Mesendoderm (in vitro differentiated cells): ENCODE measurements around the gene ZNF142.
A peak's percentile ranks its signal among the peaks of the same experiment; 100 is the strongest.

Experiments
- DNase-seq: peaks from one replicate; pipeline ENCODE4 v3.0.0; 2013
- H2AK5ac ChIP-seq: 2 replicates; pipeline ENCODE4 v1.6.1; 2013; ENCODE audit warnings: low read length, inconsistent platforms
- H2BK120ac ChIP-seq: 2 replicates; pipeline ENCODE4 v1.6.1; 2013; ENCODE audit warnings: low read depth, mild to moderate bottlenecking, low read length, moderate library complexity, mixed read lengths
- H2BK15ac ChIP-seq: replicated peaks from 2 replicates; pipeline ENCODE4 v1.6.1; 2013; ENCODE audit warnings: low read depth, mild to moderate bottlenecking, moderate library complexity
- H2BK5ac ChIP-seq: 2 replicates; pipeline ENCODE4 v1.6.1; 2013; ENCODE audit warnings: low read length, inconsistent platforms
- H3K18ac ChIP-seq: 2 replicates; pipeline ENCODE4 v1.6.1; 2013; ENCODE audit warnings: mild to moderate bottlenecking, low read length, mixed read lengths
- H3K23ac ChIP-seq: one replicate; pipeline ENCODE4 v1.6.1; 2013; ENCODE audit warnings: low read length
- H3K27ac ChIP-seq: 2 replicates; pipeline ENCODE4 v1.5.1; 2013; ENCODE audit warnings: low read depth, mild to moderate bottlenecking, inconsistent platforms, low read length, moderate library complexity
- H3K27me3 ChIP-seq: 2 replicates; pipeline ENCODE4 v1.6.1; 2013; ENCODE audit warnings: low read length, control low read depth, mild to moderate bottlenecking, inconsistent platforms; ENCODE audit not compliant: insufficient read depth, poor library complexity
- H3K36me3 ChIP-seq: 2 replicates; pipeline ENCODE4 v1.6.1; 2013; ENCODE audit warnings: low read length, inconsistent platforms; ENCODE audit not compliant: control insufficient read depth, insufficient read depth
- H3K4ac ChIP-seq: one replicate; pipeline ENCODE4 v1.6.1; 2013; ENCODE audit warnings: low read depth, mild to moderate bottlenecking, low read length, moderate library complexity
- H3K4me1 ChIP-seq: 2 replicates; pipeline ENCODE4 v1.6.1; 2013; ENCODE audit warnings: low read depth, low read length, inconsistent platforms; ENCODE audit not compliant: control insufficient read depth
- H3K4me2 ChIP-seq: 2 replicates; pipeline ENCODE4 v1.6.1; 2013; ENCODE audit warnings: low read length
- H3K4me3 ChIP-seq: 2 replicates; pipeline ENCODE4 v1.5.1; 2013; ENCODE audit warnings: mild to moderate bottlenecking, low read length
- H3K56ac ChIP-seq: one replicate; pipeline ENCODE4 v1.6.1; 2013; ENCODE audit warnings: low read length
- H3K79me1 ChIP-seq: 2 replicates; pipeline ENCODE4 v1.6.1; 2013; ENCODE audit warnings: low read length, inconsistent platforms
- H3K79me2 ChIP-seq: 2 replicates; pipeline ENCODE4 v1.6.1; 2013; ENCODE audit warnings: mild to moderate bottlenecking, low read length; ENCODE audit not compliant: control insufficient read depth, insufficient read depth
- H3K9ac ChIP-seq: 2 replicates; pipeline ENCODE4 v1.6.1; 2013; ENCODE audit warnings: low read length, inconsistent platforms
- H4K5ac ChIP-seq: one replicate; pipeline ENCODE4 v1.6.1; 2013; ENCODE audit warnings: low read length
- H4K8ac ChIP-seq: one replicate; pipeline ENCODE4 v1.6.1; 2013; ENCODE audit warnings: low read depth, mild to moderate bottlenecking, control low read depth, low read length, moderate library complexity
- WGBS: extraction: QIAGEN DNeasy Blood & Tissue Kit; methylation state at CpG from one replicate; pipeline ENCODE4 v1.1.7; 2013; ENCODE audit warnings: low lambda C conversion rate, missing lambda C conversion rate; ENCODE audit not compliant: insufficient coverage; ENCODE audit errors: extremely low coverage; 5-methylcytosine and 5-hydroxymethylcytosine counted together

ZNF142 gene

DNA sequence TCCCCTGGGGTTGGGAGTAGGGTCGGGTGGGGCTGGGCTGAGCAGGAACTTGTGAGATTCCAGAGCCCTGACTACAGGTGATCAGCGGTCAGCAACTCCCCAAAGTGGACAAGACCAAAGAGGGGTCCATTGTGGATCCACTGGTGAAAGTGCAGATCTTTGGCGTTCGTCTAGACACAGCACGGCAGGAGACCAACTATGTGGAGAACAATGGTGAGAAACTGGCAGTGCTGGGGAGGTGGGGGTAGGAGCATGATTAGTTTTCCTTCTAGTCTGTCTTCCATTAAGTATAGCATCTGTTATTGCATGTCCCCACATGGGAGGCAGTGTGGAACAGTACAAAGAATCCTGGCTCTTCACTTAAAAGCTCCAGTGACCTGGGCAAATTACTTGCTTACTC, 23.7 kb downstream of the ZNF142 start:
- Histone ChIP-seq H3K79me2 (no peaks in the 10 kb centered on the region), H3K4ac (no peak overlapping the region), H4K8ac (no peak overlapping the region), H3K9ac (no peak overlapping the region), H3K23ac (no peak overlapping the region), H3K4me1 (no peaks in the 10 kb centered on the region), H3K79me1 (no peaks in the 10 kb centered on the region), H3K4me3 (no peak overlapping the region), H4K5ac (no peak overlapping the region), H3K36me3 (peaks cover 26% of the 10 kb centered on the region), H2BK15ac (no peak overlapping the region), H3K4me2 (no peak overlapping the region), H2BK120ac (no peak overlapping the region), H3K27me3 (no peaks in the 10 kb centered on the region), H2BK5ac (no peak overlapping the region), H3K56ac (no peak overlapping the region), H3K18ac (no peak overlapping the region), H2AK5ac (no peak overlapping the region), H3K27ac (no peak overlapping the region)
- no CpG with 5 or more reads among the region's 5 CpGs for WGBS
- peak; percentile 63 for DNase-seq

DNA sequence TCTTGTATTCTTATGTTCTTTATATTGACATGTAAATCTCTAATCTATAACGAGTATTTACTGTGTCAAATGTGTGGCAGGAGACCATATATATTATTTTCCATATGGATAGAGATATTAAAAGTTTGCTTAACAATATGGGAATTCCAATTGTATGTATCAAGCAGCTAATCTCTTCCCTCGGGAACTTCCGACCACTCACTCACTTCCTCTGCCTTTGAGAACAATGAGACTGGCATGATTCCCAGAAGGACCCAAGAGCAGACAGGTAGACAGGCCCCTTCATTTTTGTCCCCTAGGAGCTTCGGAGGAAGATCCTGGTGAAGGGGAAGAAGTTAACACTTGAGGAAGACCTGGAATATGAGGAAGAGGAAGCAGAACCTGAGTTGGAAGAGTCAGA, 27.6 kb downstream of the ZNF142 start:
- Histone ChIP-seq H4K8ac (no peak overlapping the region), H3K4me1 (no peaks in the 10 kb centered on the region), H3K23ac (no peak overlapping the region), H3K27ac (no peak overlapping the region), H3K18ac (no peak overlapping the region), H2BK120ac (no peak overlapping the region), H3K4me2 (no peak overlapping the region), H3K79me2 (no peaks in the 10 kb centered on the region), H3K36me3 (peaks cover 8% of the 10 kb centered on the region), H3K4me3 (no peak overlapping the region), H3K4ac (no peak overlapping the region), H3K79me1 (no peaks in the 10 kb centered on the region), H4K5ac (no peak overlapping the region), H3K56ac (no peak overlapping the region), H2BK15ac (no peak overlapping the region), H3K27me3 (no peaks in the 10 kb centered on the region), H2AK5ac (no peak overlapping the region), H3K9ac (no peak overlapping the region), H2BK5ac (no peak overlapping the region)
- DNase-seq, result no peak
- no CpG with 5 or more reads among the region's 4 CpGs for WGBS

DNA sequence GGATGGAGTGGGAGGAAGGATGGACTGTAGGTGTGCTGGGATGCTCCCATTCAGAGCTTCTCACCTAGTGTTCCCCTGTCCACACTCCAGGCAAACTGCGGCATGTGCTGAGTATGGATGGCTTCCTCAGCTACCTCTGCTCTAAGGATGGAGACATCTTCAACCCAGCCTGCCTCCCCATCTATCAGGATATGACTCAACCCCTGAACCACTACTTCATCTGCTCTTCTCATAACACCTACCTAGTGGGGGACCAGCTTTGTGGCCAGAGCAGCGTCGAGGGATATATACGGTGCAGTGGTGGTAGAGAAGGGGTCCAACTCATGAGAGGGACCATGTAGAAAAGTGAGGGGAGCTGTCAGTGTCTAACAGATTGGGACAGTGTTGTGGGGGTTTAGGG, 31.5 kb downstream of the ZNF142 start:
- H2AK5ac ChIP-seq, result no peak overlapping the region
- H3K27ac ChIP-seq, result no peak overlapping the region
- no CpG with 5 or more reads among the region's 4 CpGs for WGBS

DNA sequence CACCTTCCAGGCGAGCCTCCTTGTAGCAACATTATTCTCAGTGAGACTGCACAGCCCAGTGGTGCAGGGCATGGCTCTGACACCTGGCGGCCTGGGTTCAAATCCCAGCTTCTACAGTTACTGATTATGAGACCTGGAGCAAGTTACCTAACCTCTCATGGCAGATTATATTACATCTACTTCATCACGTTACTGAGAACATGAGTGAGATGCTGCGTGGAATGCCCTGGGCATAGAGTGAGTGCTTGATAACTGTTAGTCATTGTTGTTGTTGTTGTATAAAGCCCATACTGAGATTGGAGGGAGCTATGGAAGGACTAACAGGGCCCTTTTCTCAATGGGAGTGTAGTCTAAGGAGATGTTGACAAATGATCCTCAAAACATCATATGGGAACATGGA, 33.1 kb downstream of the ZNF142 start:
- Histone ChIP-seq H3K4ac (no peak overlapping the region), H3K9ac (no peak overlapping the region), H3K36me3 (no peaks in the 10 kb centered on the region), H3K4me3 (no peak overlapping the region), H4K8ac (no peak overlapping the region), H3K23ac (no peak overlapping the region), H3K27me3 (no peaks in the 10 kb centered on the region), H3K4me1 (peaks cover 7% of the 10 kb centered on the region), H2BK120ac (no peak overlapping the region), H3K4me2 (no peak overlapping the region), H3K56ac (no peak overlapping the region), H3K18ac (no peak overlapping the region), H2BK15ac (no peak overlapping the region), H3K79me1 (no peaks in the 10 kb centered on the region), H3K79me2 (no peaks in the 10 kb centered on the region), H4K5ac (no peak overlapping the region), H2BK5ac (no peak overlapping the region), H2AK5ac (no peak overlapping the region), H3K27ac (no peak overlapping the region)
- DNase-seq, result no peak
- no CpG with 5 or more reads among the region's 4 CpGs for WGBS

More for the DNA sequence above, 31.5 kb downstream of the ZNF142 start:
- H4K5ac ChIP-seq, result no peak overlapping the region
- H3K36me3 ChIP-seq, result no peaks in the 10 kb centered on the region
- H3K4me2 ChIP-seq, result no peak overlapping the region
- no peak overlapping the region for H3K18ac ChIP-seq
- H3K4me1 ChIP-seq, result peaks cover 3% of the 10 kb centered on the region
- no peak for DNase-seq
- no peak overlapping the region for H3K4me3 ChIP-seq
- no peak overlapping the region for H3K4ac ChIP-seq
- H3K27me3 ChIP-seq, result no peaks in the 10 kb centered on the region
- H4K8ac ChIP-seq, result no peak overlapping the region
- H3K79me1 ChIP-seq, result no peaks in the 10 kb centered on the region
- H2BK120ac ChIP-seq, result no peak overlapping the region
- H3K79me2 ChIP-seq, result no peaks in the 10 kb centered on the region
- H2BK15ac ChIP-seq, result no peak overlapping the region
- no peak overlapping the region for H3K9ac ChIP-seq
- no peak overlapping the region for H3K23ac ChIP-seq
- H3K56ac ChIP-seq, result no peak overlapping the region
- H2BK5ac ChIP-seq, result no peak overlapping the region

DNA sequence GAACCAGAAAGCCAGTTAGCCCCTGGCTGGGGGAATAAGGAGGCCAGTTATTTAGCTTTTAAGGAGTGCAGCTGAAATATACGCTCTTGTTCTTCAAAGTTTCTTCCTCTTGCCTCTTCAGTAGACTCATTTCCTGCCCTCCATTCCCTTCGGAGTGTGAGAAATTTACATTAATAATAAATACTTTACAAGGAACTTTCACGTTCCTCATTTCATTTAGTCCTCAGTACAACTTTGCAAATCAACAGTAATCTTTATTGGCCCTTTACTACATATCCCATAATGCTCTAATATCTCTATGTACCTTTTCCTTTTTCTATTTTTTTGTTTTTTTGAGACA, 36.1 kb downstream of the ZNF142 start:
- Histone ChIP-seq H3K27ac (no peak overlapping the region), H2AK5ac (no peak overlapping the region), H4K8ac (no peak overlapping the region), H4K5ac (no peak overlapping the region), H3K18ac (no peak overlapping the region), H3K27me3 (no peaks in the 10 kb centered on the region), H3K36me3 (no peaks in the 10 kb centered on the region), H3K4me1 (peaks cover 7% of the 10 kb centered on the region), H3K56ac (no peak overlapping the region), H3K4ac (no peak overlapping the region), H3K4me3 (no peak overlapping the region), H3K4me2 (no peak overlapping the region), H3K23ac (peak overlapping the region; percentile 48), H3K79me1 (no peaks in the 10 kb centered on the region), H2BK5ac (no peak overlapping the region), H3K79me2 (no peaks in the 10 kb centered on the region), H3K9ac (no peak overlapping the region), H2BK120ac (no peak overlapping the region), H2BK15ac (no peak overlapping the region)
- WGBS, result no CpG with 5 or more reads among the region's 3 CpGs
- no peak for DNase-seq

DNA sequence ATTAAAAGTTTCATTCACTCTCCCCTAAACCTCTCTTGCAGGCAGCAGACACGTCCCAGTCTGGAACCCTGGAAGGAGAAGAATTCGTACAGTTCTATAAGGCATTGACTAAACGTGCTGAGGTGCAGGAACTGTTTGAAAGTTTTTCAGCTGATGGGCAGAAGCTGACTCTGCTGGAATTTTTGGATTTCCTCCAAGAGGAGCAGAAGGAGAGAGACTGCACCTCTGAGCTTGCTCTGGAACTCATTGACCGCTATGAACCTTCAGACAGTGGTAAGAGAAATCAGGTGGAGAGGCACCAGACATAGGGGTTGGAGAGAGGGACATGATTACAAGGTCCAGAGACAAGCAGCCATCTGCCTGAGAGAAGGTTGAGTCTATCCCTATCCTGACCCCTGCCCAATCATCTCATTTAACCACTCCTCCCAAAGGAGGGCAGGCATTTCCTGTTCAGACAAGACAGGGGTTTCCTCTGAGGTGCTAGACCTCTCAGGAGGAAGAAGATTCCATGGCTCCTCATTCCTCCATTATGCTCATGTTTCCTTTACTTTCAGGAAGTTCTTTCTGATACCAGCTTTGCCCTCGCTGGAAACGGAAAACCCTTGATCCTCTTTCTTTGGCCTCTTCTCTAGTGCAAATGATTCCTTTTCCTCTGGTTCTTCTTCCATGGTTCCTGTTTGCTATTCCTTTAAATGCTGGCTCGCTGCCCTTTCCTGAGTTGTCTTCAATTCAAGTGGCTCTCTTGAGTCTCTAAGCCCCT, 36.6 kb downstream of the ZNF142 start:
- no CpG with 5 or more reads among the region's 7 CpGs for WGBS
- no peak overlapping the region for H4K8ac ChIP-seq

More for the DNA sequence above, 36.6 kb downstream of the ZNF142 start:
- Histone ChIP-seq H3K36me3 (no peaks in the 10 kb centered on the region), H2BK15ac (no peak overlapping the region), H2AK5ac (no peak overlapping the region), H3K23ac (peak overlapping the region; percentile 48), H3K79me1 (no peaks in the 10 kb centered on the region), H3K18ac (no peak overlapping the region), H4K5ac (no peak overlapping the region), H3K79me2 (no peaks in the 10 kb centered on the region), H2BK5ac (no peak overlapping the region), H2BK120ac (no peak overlapping the region), H3K4me2 (no peak overlapping the region), H3K4ac (no peak overlapping the region), H3K27me3 (no peaks in the 10 kb centered on the region), H3K4me3 (no peak overlapping the region), H3K9ac (no peak overlapping the region), H3K4me1 (peaks cover 7% of the 10 kb centered on the region), H3K56ac (no peak overlapping the region), H3K27ac (no peak overlapping the region)
- DNase-seq, result peak; percentile 77
